Keratinocyte (primary cell): ENCODE measurements around the gene SH3PXD2B.

Experiments
- EZH2 ChIP-seq: IDR thresholded peaks from one replicate; pipeline ENCODE4 v1.6.1; 2012; ENCODE audit warnings: inconsistent platforms, mild to moderate bottlenecking, low read length, moderate library complexity
- TF ChIP-seq, protein P1 (sequence below), 3 experiments: IDR thresholded peaks in 1 of 3; conservative IDR thresholded peaks in 1 of 3; optimal IDR thresholded peaks in 1 of 3; 2 replicates in 2 of 3; 3 replicates in 1 of 3; pipeline versions ENCODE3 to v1.5.1; 2011; ENCODE audit warnings: low read length in 3 of 3, mild to moderate bottlenecking in 3 of 3, moderate library complexity in 2 of 3, control low read depth in 1 of 3, inconsistent platforms in 1 of 3; ENCODE audit not compliant: insufficient read depth in 2 of 3; ENCODE audit errors: extremely low read depth in 1 of 3

DNA sequence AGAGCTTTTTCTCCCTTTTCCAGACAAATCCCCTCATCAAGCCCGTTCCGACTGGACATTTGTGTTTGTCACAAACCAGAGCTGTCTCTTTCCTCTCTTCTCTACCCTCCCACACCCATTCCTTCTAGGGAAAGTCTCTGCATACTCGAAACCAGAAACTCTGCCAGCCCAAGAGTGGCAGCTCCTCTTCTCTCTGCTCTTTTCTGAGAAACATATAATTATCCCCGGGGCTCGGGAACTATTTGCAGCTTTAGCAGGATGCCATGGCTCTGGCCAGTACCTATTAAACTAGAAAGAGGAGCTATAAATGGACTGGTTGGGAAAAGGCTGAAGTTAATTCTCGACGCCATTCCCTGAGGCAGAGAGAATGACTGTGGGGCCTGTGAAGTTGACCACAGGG is 82.6 kb downstream of the SH3PXD2B start:
- TF ChIP-seq, protein P1, sequence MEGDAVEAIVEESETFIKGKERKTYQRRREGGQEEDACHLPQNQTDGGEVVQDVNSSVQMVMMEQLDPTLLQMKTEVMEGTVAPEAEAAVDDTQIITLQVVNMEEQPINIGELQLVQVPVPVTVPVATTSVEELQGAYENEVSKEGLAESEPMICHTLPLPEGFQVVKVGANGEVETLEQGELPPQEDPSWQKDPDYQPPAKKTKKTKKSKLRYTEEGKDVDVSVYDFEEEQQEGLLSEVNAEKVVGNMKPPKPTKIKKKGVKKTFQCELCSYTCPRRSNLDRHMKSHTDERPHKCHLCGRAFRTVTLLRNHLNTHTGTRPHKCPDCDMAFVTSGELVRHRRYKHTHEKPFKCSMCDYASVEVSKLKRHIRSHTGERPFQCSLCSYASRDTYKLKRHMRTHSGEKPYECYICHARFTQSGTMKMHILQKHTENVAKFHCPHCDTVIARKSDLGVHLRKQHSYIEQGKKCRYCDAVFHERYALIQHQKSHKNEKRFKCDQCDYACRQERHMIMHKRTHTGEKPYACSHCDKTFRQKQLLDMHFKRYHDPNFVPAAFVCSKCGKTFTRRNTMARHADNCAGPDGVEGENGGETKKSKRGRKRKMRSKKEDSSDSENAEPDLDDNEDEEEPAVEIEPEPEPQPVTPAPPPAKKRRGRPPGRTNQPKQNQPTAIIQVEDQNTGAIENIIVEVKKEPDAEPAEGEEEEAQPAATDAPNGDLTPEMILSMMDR (optimal IDR thresholded peaks at IDR 0.05 in 1 of 3, IDR thresholded peaks at IDR 0.05 in 1 of 3, conservative IDR thresholded peaks at IDR 0.05 in 1 of 3; ENCODE audit: extremely low read depth in 1 of 3, insufficient read depth in 2 of 3, low read length in 3 of 3): no peak
- no peak for TF ChIP-seq EZH2
